Activated CD4-positive, alpha-beta T cell treated with anti-CD3 and anti-CD28 coated beads, Interleukin-2, amount 50 U/mL, for 1 hour (primary cell): Measurements from ENCODE around the gene EHMT1.
"Not testable (repeated sequence)": the region's sequence is repeated elsewhere in the genome, so short reads cannot be mapped to it uniquely, and the experiment has no call there.

ENCODE experiments used
- DNase-seq: peaks from one replicate; pipeline ENCODE4 v3.0.0-alpha.2; 2020

Gene EHMT1

GRCh38 chr9:137590469-137591383 is 28.1 kb upstream of the EHMT1 start, which contains the start of gene ZMYND19:
Gene ZMYND19, minus strand, starts transcription at chr9:137590512. Its CDS starts 249 bp downstream, at chr9:137590263.
- DNase-seq: peak; percentile 88

GRCh38 chr9:137592767-137593166 is 26.0 kb upstream of the EHMT1 start:
- DNase-seq: no peak

- DNase-seq: no peak
These were observed 25.6 kb upstream of the EHMT1 start for GRCh38 chr9:137593176-137593575.

GRCh38 chr9:137596577-137596976 is 22.2 kb upstream of the EHMT1 start:
- not testable (repeated sequence) for DNase-seq

GRCh38 chr9:137598943-137599342 is 19.9 kb upstream of the EHMT1 start:
- DNase-seq: no peak

- DNase-seq: no peak
These were observed 16.1 kb upstream of the EHMT1 start for GRCh38 chr9:137602661-137603060.

- DNase-seq: no peak
These were observed 14.9 kb upstream of the EHMT1 start for GRCh38 chr9:137603879-137604278.

- no peak for DNase-seq
These were observed 14.3 kb upstream of the EHMT1 start for GRCh38 chr9:137604345-137605086.

GRCh38 chr9:137605121-137606004 is 13.4 kb upstream of the EHMT1 start, which contains the start of gene ARRDC1:
Gene ARRDC1, plus strand, starts transcription at chr9:137605686. Its CDS starts 32 bp downstream, at chr9:137605718.
- peak; percentile 91 for DNase-seq

- DNase-seq: no peak
These were observed 12.7 kb upstream of the EHMT1 start for GRCh38 chr9:137606005-137606621.

GRCh38 chr9:137606734-137607138 is 12.1 kb upstream of the EHMT1 start:
- no peak for DNase-seq

GRCh38 chr9:137607141-137607857 is 11.5 kb upstream of the EHMT1 start:
- no peak for DNase-seq

GRCh38 chr9:137610944-137611343 is 7.9 kb upstream of the EHMT1 start:
- DNase-seq: no peak

GRCh38 chr9:137611623-137612609 is 6.9 kb upstream of the EHMT1 start:
- peak; percentile 19 for DNase-seq

- DNase-seq: no peak
These were observed 6.1 kb upstream of the EHMT1 start for GRCh38 chr9:137612741-137613142.

- no peak for DNase-seq
These were observed 5.5 kb upstream of the EHMT1 start for GRCh38 chr9:137613259-137613658.

- no peak for DNase-seq
These were observed 4.9 kb upstream of the EHMT1 start for GRCh38 chr9:137613738-137614523.

- DNase-seq: no peak
These were observed 4.0 kb upstream of the EHMT1 start for GRCh38 chr9:137614631-137615386.
